Liver (tissue), 3 donors: Measurements from ENCODE around the gene VAMP7.

ENCODE experiments used
- ATF3 ChIP-seq: IDR thresholded peaks from 2 replicates; pipeline ENCODE4 v1.6.1; 2016; ENCODE audit warnings: antibody characterized with exemption
- EGR1 ChIP-seq, 2 donors: IDR thresholded peaks; 2 replicates each; pipeline ENCODE4 v1.6.1; 2016 to 2018; ENCODE audit warnings: antibody characterized with exemption in 2 of 2, low read depth in 2 of 2
- FOXA1 ChIP-seq: IDR thresholded peaks from 2 replicates; pipeline ENCODE4 v1.6.1; 2016; ENCODE audit warnings: antibody characterized with exemption
- GABPA ChIP-seq, 2 donors: IDR thresholded peaks in 1 of 2; conservative IDR thresholded peaks in 1 of 2; 2 replicates each; pipeline ENCODE4 v1.6.1; 2016; ENCODE audit warnings: antibody characterized with exemption in 2 of 2, mild to moderate bottlenecking in 1 of 2, moderate library complexity in 1 of 2
- HNF4A ChIP-seq, 2 donors: conservative IDR thresholded peaks; 2 replicates each; pipeline ENCODE4 v1.6.1; 2016; ENCODE audit warnings: antibody characterized with exemption in 2 of 2, mild to moderate bottlenecking in 2 of 2
- HNF4G ChIP-seq: IDR thresholded peaks from 2 replicates; pipeline ENCODE4 v1.6.1; 2016; ENCODE audit warnings: antibody characterized with exemption
- JUND ChIP-seq, 2 donors: IDR thresholded peaks; 2 replicates each; pipeline ENCODE4 v1.6.1; 2016; ENCODE audit warnings: antibody characterized with exemption in 2 of 2
- RAD21 ChIP-seq, 2 donors: IDR thresholded peaks; 2 replicates each; pipeline ENCODE4 v1.6.1; 2016; ENCODE audit warnings: antibody characterized with exemption in 2 of 2, mild to moderate bottlenecking in 2 of 2
- TAF1 ChIP-seq: conservative IDR thresholded peaks from 2 replicates; pipeline ENCODE4 v1.6.1; 2016; ENCODE audit warnings: antibody characterized with exemption, mild to moderate bottlenecking
- YY1 ChIP-seq: IDR thresholded peaks from 2 replicates; pipeline ENCODE4 v1.6.1; 2016; ENCODE audit warnings: antibody characterized with exemption, mild to moderate bottlenecking
- TF ChIP-seq, protein P1 (sequence below): fragments of 150-350 bp; IDR thresholded peaks from 2 replicates; pipeline ENCODE4 v1.5.1; 2017; ENCODE audit warnings: improper control_type of control experiment, low read depth, low read length; ENCODE audit not compliant: missing input control
- donor health status: healthy.
- donor health status: healthy.

GRCh38 chrX:155891446-155892210 is 10.5 kb downstream of the VAMP7 start:
- no peak for TF ChIP-seq ATF3
- no peak for TF ChIP-seq TAF1
- TF ChIP-seq, protein P1, sequence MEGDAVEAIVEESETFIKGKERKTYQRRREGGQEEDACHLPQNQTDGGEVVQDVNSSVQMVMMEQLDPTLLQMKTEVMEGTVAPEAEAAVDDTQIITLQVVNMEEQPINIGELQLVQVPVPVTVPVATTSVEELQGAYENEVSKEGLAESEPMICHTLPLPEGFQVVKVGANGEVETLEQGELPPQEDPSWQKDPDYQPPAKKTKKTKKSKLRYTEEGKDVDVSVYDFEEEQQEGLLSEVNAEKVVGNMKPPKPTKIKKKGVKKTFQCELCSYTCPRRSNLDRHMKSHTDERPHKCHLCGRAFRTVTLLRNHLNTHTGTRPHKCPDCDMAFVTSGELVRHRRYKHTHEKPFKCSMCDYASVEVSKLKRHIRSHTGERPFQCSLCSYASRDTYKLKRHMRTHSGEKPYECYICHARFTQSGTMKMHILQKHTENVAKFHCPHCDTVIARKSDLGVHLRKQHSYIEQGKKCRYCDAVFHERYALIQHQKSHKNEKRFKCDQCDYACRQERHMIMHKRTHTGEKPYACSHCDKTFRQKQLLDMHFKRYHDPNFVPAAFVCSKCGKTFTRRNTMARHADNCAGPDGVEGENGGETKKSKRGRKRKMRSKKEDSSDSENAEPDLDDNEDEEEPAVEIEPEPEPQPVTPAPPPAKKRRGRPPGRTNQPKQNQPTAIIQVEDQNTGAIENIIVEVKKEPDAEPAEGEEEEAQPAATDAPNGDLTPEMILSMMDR = no peak
- TF ChIP-seq GABPA (IDR thresholded peaks at IDR 0.05 in 1 of 2, conservative IDR thresholded peaks at IDR 0.05 in 1 of 2) = no peak
- TF ChIP-seq JUND (IDR thresholded peaks at IDR 0.05) = no peak
- no peak for TF ChIP-seq YY1
- TF ChIP-seq RAD21 (IDR thresholded peaks at IDR 0.05) = no peak
- TF ChIP-seq HNF4G = no peak
- no peak for TF ChIP-seq EGR1 (IDR thresholded peaks at IDR 0.05; ENCODE audit: low read depth in 2 of 2)
- TF ChIP-seq FOXA1 = no peak
- TF ChIP-seq HNF4A (conservative IDR thresholded peaks at IDR 0.05) = no peak
